ENCODE results near the gene ZC3H12D.
A peak's percentile ranks its signal among the peaks of the same experiment; 100 is the strongest.
"Not testable (repeated sequence)": the region's sequence is repeated elsewhere in the genome, so short reads cannot be mapped to it uniquely, and the experiment has no call there.

Gene ZC3H12D
- total RNA-seq = 66.1 to 125 reads per million in 2 donors

- peak; percentile 32 for DNase-seq
Measured at GRCh38 chr6:149484733-149485700, at the start of gene ZC3H12D. ZC3H12D (minus strand) TSS chr6:149485014; CDS start chr6:149474543, 10,471 bp downstream.

DNA sequence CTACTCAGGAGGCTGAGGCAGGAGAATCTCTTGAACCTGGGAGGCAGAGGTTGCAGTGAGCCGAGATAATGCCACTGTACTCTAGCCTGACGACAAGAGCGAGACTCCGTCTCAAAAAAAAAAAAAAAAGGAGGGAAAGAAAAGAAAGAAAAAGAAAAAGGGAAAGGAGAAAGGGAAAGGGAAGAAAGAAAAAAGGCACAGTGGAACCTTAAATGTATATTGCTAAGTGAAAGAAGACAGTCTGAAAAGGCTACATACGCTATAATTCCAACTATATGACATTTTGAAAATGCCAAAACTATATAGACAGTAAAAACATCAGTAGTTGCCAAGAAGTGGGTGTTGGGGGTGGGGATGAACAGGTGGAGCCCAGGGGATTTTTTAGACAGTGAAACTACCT lies 44.8 kb upstream of the ZC3H12D start:
- no peak for DNase-seq

GRCh38 chr6:149515494-149515893 lies 30.7 kb upstream of the ZC3H12D start:
- DNase-seq = no peak

- DNase-seq = no peak
Measured at GRCh38 chr6:149513915-149514314, 29.1 kb upstream of the ZC3H12D start.

DNA sequence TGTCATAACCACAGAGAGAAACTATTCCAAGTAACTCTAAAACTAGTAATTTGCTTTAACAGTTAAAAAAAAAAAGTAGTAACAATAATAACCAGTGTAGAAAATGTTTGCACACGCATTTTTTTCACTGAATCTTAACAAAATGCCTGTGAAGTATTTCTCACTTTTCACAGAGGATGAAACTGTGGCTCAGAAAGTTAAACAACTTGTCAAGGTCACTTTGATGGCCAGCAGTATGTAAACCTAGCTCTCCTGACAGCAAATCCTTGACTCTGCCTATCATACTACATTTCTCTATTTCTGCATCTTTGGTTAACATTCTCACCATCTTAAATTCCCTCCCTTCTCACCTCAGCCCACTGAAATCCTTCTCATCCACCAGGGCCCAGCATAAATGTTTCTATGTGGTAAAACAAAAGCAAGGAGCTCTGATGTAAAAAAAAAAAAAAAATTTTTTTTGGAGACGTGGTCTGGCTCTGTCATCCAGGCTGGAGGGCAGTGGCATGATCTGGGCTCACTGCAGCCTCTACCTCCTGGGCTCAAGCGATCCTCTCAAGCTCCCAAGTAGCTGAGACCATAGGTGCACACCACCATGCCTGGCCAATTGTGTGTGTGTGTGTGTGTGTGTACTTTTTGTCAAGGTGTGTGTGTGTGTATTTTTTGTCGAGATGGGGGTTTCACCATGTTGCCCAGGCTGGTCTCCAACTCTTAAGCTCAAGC lies 26.1 kb upstream of the ZC3H12D start:
- DNase-seq = no peak

GRCh38 chr6:149508485-149508884 lies 23.7 kb upstream of the ZC3H12D start:
- no peak for DNase-seq

GRCh38 chr6:149503872-149504271 lies 19.1 kb upstream of the ZC3H12D start:
- no peak for DNase-seq

- no peak for DNase-seq
Measured at GRCh38 chr6:149503276-149503675, 18.5 kb upstream of the ZC3H12D start.

DNA sequence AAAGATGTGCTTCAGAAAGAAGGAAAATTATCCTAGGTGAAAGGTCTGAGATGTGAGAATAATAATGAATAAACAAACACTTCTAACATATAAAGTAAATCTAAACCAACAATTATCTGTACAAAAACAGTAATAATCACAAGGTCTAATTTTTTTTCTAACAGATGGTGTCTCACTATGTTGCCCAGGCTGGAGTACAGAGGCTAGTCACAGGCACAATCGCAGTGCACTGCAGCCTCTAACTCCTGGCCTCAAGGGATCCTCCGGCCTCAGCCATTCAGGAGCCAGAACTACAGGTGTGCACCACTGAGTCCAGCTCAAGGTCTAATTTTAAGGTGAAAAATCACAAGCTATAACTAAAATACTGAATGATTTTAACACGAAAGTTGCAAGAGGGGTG lies 17.0 kb upstream of the ZC3H12D start:
- DNase-seq = no peak

DNA sequence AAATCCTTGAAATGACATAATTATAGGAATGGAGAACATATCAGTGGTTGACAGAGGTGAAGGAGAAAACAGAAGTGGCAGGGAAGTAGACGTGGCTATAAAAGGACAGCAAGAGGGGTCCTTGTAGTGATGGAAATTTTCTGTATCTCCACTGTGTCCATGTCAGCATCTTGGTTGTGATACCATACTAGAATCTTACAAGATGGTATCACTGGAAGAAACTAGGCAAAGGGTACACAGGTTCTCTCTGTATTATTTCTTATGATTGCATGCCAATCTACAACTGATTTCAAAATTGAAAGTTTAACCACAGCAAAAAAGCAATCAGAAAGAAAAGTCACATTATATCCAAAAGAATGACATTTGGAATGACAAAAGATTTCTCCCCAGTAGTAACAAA lies 16.4 kb upstream of the ZC3H12D start:
- no peak for DNase-seq

GRCh38 chr6:149500096-149500495 lies 15.3 kb upstream of the ZC3H12D start:
- DNase-seq = no peak

DNA sequence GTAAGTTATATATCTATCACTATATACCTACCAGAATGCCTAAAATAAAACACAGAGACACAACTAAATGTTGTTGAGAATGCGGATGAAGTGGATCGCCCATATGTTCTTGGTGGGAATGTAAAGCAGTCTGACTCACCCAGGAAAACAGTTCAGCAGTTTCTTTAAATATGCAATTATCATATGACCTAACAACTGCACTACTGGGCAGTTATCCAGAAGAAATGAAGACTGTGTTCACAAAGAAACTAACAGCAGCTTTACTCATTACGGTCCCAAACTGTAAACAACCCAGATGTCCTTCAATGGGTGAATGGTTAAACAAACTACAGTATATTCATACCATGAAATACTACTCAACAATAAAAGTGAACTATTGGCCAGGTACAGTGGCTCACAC lies 14.3 kb upstream of the ZC3H12D start:
- no peak for DNase-seq

GRCh38 chr6:149497365-149497764 lies 12.6 kb upstream of the ZC3H12D start:
- DNase-seq = no peak

- DNase-seq = not testable (repeated sequence)
Measured at GRCh38 chr6:149496597-149496996, 11.8 kb upstream of the ZC3H12D start.

DNA sequence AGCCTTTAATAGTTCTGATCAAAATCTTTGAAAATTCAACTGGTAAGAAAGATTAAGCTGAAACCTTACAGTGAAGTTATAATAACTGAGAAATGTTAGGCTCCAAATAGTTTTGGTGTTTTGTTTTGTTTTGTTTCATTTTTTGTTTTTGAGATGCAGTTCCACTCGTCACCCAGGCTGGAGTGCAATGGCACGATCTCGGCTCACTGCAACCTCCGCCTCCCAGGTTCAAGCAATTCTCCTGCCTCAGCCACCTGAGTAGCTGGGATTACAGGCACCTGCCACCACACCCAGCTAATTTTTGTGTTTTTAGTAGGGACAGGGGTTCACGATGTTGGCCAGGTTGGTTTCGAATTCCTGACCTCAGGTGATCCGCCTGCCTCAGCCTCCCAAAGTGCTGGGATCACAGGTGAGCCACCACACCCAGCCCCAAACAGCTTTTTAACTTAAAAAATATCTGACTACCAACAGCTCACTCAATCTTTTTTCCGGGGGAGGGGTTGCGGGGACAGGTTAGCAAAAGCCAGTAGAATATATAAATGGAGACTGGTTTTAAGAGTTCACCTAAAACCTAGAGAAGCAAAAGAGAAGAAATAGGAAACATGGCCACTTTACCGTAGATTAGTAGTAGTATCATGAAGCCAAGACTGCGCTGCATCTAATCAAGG lies 10.7 kb upstream of the ZC3H12D start:
- DNase-seq = not testable (repeated sequence)

- DNase-seq = not testable (repeated sequence)
Measured at GRCh38 chr6:149494810-149495209, 10.0 kb upstream of the ZC3H12D start.

- DNase-seq = no peak
Measured at GRCh38 chr6:149493761-149494320, 9.0 kb upstream of the ZC3H12D start.

DNA sequence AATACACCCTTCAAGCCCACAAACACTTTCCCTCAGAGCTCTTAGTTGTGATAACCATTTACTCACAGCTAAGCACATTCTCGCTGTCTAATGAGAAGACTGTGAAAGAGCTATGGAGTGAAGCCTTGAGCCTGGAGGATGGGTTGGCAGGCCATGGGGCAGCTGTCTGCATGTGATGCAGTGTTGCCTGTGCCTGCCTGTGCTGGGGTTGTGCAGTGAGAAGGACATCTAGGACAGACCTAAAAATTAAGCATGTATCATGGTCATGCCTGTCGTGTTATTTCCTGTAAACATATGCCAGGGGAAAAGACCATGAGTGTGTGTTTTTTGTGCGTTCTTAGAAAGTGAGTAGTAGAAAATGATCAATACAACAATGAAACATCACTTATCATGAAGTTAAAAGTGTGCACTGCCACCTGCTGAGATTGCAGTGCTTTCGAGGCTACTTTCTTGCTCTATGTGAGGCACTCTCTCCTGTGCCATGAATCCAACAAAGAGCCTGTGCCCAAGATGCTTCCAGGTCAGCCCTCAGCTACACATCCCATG lies 8.1 kb upstream of the ZC3H12D start:
- DNase-seq = no peak

DNA sequence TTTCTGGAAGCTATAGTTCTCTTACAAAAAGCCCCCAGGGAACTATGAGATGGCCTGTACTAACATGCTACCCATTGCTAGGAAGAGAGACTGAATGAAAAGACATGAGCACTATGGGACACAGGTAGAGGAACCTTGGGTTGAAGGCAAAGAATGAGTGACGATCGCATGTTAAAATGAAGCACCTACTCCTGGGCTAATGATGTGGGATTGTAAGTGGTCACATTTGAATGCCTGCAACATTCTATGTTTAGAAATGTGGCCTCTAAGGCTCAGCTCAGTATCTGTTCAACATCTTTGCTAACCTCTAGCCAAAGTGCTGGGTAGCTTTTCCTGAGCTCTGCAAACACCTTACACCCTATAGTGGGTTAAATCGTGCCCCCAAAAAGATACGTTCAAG lies 5.2 kb upstream of the ZC3H12D start:
- DNase-seq = no peak

DNA sequence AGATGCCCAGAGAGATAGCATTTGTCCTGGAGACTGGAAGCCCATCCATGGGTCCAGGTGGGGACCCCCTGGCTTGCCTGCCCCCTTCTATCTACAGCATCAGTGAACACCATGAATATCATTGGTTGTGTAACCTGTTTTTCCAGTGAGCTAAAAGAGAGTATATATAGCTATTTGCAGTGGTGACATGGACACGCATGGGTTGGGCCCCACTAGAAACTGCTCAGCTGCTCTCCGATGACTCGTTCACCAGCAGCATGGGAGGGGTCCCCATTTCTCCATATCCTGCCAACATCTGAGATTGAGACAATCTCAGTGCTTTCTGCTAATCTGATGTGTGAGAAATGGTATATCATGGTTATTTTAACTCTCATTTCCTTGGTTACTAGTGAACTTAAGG lies 4.0 kb upstream of the ZC3H12D start:
- DNase-seq = no peak

DNA sequence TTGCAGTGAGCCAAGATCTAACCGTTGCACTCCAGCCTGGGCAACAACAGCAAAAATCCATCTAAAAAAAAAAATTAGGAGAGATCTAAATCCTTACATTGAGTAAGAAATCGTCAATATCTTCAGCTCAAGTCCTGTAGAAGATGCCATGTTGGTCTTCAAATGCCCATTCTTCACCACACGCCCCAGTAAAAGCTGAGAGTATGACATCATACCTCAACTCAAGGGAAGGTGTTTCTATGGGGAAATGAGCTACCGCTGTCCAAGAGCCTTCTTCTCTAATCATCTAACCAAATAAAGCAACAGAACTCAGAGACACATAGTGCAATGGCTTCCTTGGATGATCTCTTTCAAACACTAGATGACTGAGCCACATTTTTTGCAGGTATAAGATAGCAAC lies 2.5 kb upstream of the ZC3H12D start:
- DNase-seq = no peak

- no peak for DNase-seq
Measured at GRCh38 chr6:149483849-149484655, 762 bp downstream of the ZC3H12D start.
